Type B pancreatic cell (in vitro differentiated cells): ENCODE measurements around the gene DOK3. TPM values are rescaled to one million over a fixed set of nuclear protein-coding genes. Genes with fewer than 3 reads are reported as not detected.

Experiments
- DNase-seq: peaks from one replicate; pipeline ENCODE4 v3.0.0; 2021; ENCODE audit warnings: mixed read lengths; ENCODE audit not compliant: unreplicated experiment; ENCODE audit errors: extremely low spot score
- H3K27ac Mint-ChIP-seq: 2 replicates; pipeline ENCODE4 v1.8.0; 2021; ENCODE audit warnings: mild to moderate bottlenecking, mixed read lengths
- H3K27me3 Mint-ChIP-seq: 2 replicates; pipeline ENCODE4 v1.8.0; 2021; ENCODE audit warnings: mixed read lengths
- H3K36me3 Mint-ChIP-seq: 2 replicates; pipeline ENCODE4 v1.8.0; 2021; ENCODE audit warnings: mixed read lengths
- H3K4me1 Mint-ChIP-seq: one replicate; pipeline ENCODE4 v1.8.0; 2021; ENCODE audit warnings: mixed read lengths; ENCODE audit not compliant: unreplicated experiment
- H3K4me3 Mint-ChIP-seq: 2 replicates; pipeline ENCODE4 v1.8.0; 2021; ENCODE audit warnings: mild to moderate bottlenecking, mixed read lengths
- H3K9me3 Mint-ChIP-seq: 2 replicates; pipeline ENCODE4 v1.8.0; 2021; ENCODE audit warnings: mixed read lengths
- total RNA-seq: library from RNA; stranded (reverse); gene quantifications from 2 replicates; pipeline ENCODE4 v1.2.1, GENCODE V29; 2021; ENCODE audit warnings: low replicate concordance
- TF ChIP-seq, protein P1 (sequence below): fragments of 200-600 bp; sonication (generic); conservative IDR thresholded peaks from 2 replicates; pipeline ENCODE4 v1.5.0; 2021; ENCODE audit warnings: antibody characterized with exemption, mild to moderate bottlenecking

DOK3 gene
- total RNA-seq, 1 donor from 2014 or later, result 6.9 TPM

DNA sequence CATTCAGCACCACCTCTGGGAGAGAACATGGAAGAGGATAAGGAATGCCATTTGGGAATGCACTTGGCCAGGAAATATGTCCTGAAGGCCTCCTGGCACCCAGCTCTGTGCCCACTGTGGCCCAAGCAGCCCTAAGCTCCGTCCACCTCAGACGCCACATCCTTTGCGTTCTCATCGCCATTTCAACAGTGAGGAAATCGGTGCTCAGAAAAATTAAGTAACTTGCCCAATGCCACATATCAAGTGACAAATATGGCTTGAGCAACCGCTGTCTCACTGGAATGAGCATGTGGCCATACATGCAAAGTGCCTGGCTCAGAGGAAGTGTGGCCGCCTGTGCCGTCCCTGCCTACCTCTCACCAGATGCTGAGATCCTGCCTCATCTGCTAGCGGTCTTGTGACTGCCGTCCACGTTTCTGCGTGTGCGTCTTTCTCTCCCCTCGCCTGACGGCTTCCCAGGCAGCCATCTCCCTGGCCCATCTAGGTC is 984 bp upstream of the DOK3 start:
- Mint-ChIP-seq H3K9me3 (no peaks in the 10 kb centered on the region), H3K27ac (no peak overlapping the region), H3K4me1 (peaks cover 6% of the 10 kb centered on the region), H3K27me3 (no peaks in the 10 kb centered on the region), H3K4me3 (no peak overlapping the region), H3K36me3 (peaks cover 5% of the 10 kb centered on the region)
- TF ChIP-seq, protein P1, sequence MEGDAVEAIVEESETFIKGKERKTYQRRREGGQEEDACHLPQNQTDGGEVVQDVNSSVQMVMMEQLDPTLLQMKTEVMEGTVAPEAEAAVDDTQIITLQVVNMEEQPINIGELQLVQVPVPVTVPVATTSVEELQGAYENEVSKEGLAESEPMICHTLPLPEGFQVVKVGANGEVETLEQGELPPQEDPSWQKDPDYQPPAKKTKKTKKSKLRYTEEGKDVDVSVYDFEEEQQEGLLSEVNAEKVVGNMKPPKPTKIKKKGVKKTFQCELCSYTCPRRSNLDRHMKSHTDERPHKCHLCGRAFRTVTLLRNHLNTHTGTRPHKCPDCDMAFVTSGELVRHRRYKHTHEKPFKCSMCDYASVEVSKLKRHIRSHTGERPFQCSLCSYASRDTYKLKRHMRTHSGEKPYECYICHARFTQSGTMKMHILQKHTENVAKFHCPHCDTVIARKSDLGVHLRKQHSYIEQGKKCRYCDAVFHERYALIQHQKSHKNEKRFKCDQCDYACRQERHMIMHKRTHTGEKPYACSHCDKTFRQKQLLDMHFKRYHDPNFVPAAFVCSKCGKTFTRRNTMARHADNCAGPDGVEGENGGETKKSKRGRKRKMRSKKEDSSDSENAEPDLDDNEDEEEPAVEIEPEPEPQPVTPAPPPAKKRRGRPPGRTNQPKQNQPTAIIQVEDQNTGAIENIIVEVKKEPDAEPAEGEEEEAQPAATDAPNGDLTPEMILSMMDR, result no peak
- DNase-seq, result no peak

DNA sequence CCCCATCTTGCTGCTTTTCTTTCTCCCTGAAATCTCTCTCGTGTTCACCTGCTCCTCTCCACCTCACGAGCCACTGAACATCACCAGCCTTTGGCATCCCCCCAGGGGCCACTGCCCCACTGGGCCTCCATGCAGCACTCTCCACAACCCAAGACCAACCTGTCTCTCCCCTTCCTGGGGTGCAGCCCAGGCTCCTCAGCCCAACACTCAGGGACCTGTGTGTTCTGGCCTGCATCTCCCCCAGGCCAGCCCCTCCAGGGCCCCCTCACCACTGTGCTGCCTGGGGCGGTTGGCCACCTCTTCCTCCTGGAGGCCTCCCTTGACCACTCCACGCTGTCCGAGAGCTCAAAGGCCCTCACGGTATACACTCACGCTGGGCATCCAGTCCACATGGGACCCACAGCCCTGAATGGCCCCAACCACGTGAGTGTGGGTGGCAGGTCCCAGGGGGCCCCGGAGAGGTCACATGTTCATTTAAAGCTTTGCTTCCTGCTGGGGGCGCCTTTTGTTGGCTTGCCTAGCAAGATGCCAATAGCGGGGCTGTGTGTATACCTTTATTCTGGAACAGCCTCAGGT is 453 bp upstream of the DOK3 start:
- Mint-ChIP-seq H3K36me3 (peaks cover 4% of the 10 kb centered on the region), H3K4me3 (no peak overlapping the region), H3K27me3 (no peaks in the 10 kb centered on the region), H3K4me1 (peaks cover under 1% of the 10 kb centered on the region), H3K27ac (no peak overlapping the region), H3K9me3 (no peaks in the 10 kb centered on the region)
- TF ChIP-seq, protein P1, result no peak
- DNase-seq, result no peak

DNA sequence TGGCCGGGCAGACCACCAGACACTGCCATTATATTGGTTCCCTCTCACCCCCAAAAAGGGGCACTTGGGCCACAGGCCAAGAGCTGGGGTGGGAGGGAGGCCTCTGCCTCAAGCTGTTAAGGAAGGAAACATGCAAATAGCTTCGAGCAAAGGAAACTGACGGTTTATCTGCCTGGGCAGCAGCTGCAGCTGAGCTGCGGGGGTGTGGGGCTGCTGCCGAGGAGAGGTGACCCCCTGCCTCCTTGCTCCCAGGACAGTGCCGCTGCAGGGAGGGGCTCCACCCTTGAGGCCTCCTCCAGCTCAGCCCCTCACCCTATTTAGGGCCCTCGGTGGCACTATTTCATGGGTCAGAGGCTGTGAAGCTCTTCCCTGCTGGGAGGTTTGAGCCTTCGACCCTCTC is 789 bp downstream of the DOK3 start:
- peaks cover 4% of the 10 kb centered on the region for H3K36me3 Mint-ChIP-seq
- TF ChIP-seq, protein P1, result no peak
- H3K4me3 Mint-ChIP-seq, result no peak overlapping the region
- H3K9me3 Mint-ChIP-seq, result no peaks in the 10 kb centered on the region
- H3K4me1 Mint-ChIP-seq, result no peaks in the 10 kb centered on the region
- no peak for DNase-seq
- H3K27me3 Mint-ChIP-seq, result no peaks in the 10 kb centered on the region
- no peak overlapping the region for H3K27ac Mint-ChIP-seq

DNA sequence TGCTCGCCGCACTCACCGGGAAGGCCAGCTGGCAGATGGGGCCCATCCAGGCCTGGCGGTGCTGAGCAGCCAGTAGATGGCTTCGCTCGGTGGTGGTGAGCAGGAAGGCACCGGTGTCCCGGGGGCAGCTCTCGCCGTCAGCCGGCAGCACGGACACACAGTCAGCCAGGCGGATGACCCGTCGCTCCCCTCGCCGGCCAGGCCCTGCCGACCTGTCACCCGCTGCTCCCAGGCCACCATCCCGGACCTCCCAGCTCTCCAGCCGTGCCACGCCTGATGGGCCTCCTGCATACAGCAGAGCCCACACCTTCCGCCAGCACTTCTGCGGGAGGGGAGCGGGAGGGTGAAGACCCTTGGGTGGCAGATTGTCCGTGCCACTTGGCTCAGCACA is 1.4 kb downstream of the DOK3 start:
- DNase-seq, result no peak
- no peak overlapping the region for H3K27ac Mint-ChIP-seq
- no peaks in the 10 kb centered on the region for H3K9me3 Mint-ChIP-seq
- no peaks in the 10 kb centered on the region for H3K27me3 Mint-ChIP-seq
- no peaks in the 10 kb centered on the region for H3K4me1 Mint-ChIP-seq
- no peak overlapping the region for H3K4me3 Mint-ChIP-seq
- TF ChIP-seq, protein P1, result no peak
- H3K36me3 Mint-ChIP-seq, result peaks cover 4% of the 10 kb centered on the region

DNA sequence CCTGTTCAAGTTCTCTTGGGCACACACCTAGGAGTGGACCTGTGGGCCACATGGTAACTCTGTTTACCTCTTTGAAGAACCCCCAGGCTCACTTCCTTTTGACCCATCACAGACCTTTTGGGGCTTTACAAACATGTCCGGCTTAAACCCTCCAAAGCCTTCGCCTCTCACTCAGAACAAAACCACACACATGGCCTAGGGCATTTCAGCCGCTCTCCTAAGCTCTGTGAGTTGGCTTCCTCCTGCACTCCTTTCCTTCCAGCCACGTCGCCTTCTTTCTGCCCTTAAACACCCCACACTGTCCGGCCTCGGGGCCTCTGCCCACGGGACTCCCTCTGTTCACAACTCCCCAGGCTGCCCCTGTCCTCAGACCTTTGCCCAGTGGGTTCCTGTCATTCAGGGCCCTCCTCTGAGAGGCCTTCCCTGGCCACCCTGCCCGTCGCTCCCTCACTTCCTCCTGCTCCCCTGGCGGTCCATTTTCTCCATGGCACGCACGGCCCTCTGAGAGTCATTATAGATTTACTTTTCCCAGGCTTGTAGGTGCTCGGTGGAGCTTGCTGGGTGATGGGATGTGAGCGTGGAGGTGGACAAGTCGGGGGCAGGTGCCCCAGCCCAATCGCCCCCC is 1.9 kb downstream of the DOK3 start:
- H3K4me1 Mint-ChIP-seq, result no peaks in the 10 kb centered on the region
- H3K4me3 Mint-ChIP-seq, result no peak overlapping the region
- H3K27me3 Mint-ChIP-seq, result no peaks in the 10 kb centered on the region
- H3K36me3 Mint-ChIP-seq, result peaks cover 4% of the 10 kb centered on the region
- H3K27ac Mint-ChIP-seq, result peak overlapping the region; percentile 86
- no peaks in the 10 kb centered on the region for H3K9me3 Mint-ChIP-seq
- DNase-seq, result no peak
- TF ChIP-seq, protein P1, result no peak
